Left lung (tissue), 10 donors: ENCODE measurements around the gene SLC7A11. TPM values are rescaled to one million over a fixed set of nuclear protein-coding genes. Genes with fewer than 3 reads are reported as not detected.

ENCODE experiments used
- ATAC-seq: fragments of 200-7000 bp; cut with Tn5 transposase; one replicate; pipeline ENCODE4 v1.9.1; 2020; ENCODE audit warnings: moderate library complexity
- DNase-seq, 4 donors: peaks; one replicate each; pipeline ENCODE4 v3.0.0-alpha.2; 2013 to 2020
- H3K27ac ChIP-seq, 2 donors: fragments of 200-600 bp; sonication (generic) in 1 of 2; one replicate each; pipeline versions ENCODE4 v1.5.0 to v1.8.0; 2020 to 2021
- H3K27me3 ChIP-seq, 2 donors: fragments of 200-600 bp; sonication (generic) in 1 of 2; one replicate each; pipeline versions ENCODE4 v1.5.0 to v1.8.0; 2020 to 2021
- H3K36me3 ChIP-seq, 2 donors: fragments of 200-600 bp; sonication (generic) in 1 of 2; one replicate each; pipeline versions ENCODE4 v1.5.0 to v1.8.0; 2020 to 2021
- H3K4me1 ChIP-seq, 2 donors: fragments of 200-600 bp; one replicate each; pipeline ENCODE4 v1.8.0; 2021
- H3K4me3 ChIP-seq, 2 donors: fragments of 200-600 bp; sonication (generic) in 1 of 2; one replicate each; pipeline versions ENCODE4 v1.5.0 to v1.8.0; 2020 to 2021; ENCODE audit warnings: mild to moderate bottlenecking in 1 of 2
- H3K9me3 ChIP-seq, 2 donors: fragments of 200-600 bp; sonication (generic) in 1 of 2; one replicate each; pipeline versions ENCODE4 v1.5.0 to v1.8.0; 2020 to 2021
- CTCF ChIP-seq, 2 donors: fragments of 200-600 bp; sonication (generic) in 1 of 2; IDR thresholded peaks; one replicate each; pipeline versions ENCODE4 v1.5.0 to v1.8.0; 2021; ENCODE audit warnings: antibody characterized with exemption in 2 of 2
- intact Hi-C, 2 donors: fragments of 100-400 bp; cut with DNase I; formaldehyde crosslinking; loops; one replicate each; pipeline versions ENCODE4 v1.11.2 to v1.14.2; 2022
- polyA plus RNA-seq, 6 donors: library from polyadenylated mRNA; unstranded; fragments of 120-200 nt; gene quantifications; one replicate each; pipeline ENCODE4 v1.2.1, GENCODE V29; 2013; ENCODE audit not compliant: insufficient read length in 6 of 6
- total RNA-seq, 2 donors: library from RNA; stranded (reverse); fragmentation: NEBNext Ultra II Directional; extraction: Animal tissue kit (Norgen Biotek cat#: 25700); gene quantifications; one replicate each; pipeline ENCODE4 v1.2.1, GENCODE V29; 2021
- donor health status: DM: no; HTN: yes; CAD: no.
- donor health status: DM: no; HTN: no; CAD: no.

The SLC7A11 gene
- total and polyA plus RNA-seq, 8 donors, result 0.61 to 13.2 (median 0.90) TPM

- H3K4me3 ChIP-seq, result no peak overlapping the region
- no peak overlapping the region for H3K27ac ChIP-seq
- no peaks in the 10 kb centered on the region for H3K36me3 ChIP-seq
- H3K4me1 ChIP-seq, result peaks cover 0 to 12% of the 10 kb centered on the region in 2 donors
- DNase-seq (no peak), ATAC-seq (no peak)
- no peak for TF ChIP-seq CTCF (IDR thresholded peaks at IDR 0.05)
- intact Hi-C loops, result loop anchor here in 1 of 2 donors (10.0 kb wide), 1 partner anchor 144 kb away; no protein-coding TSS in a partner anchor
- H3K27me3 ChIP-seq, result no peaks in the 10 kb centered on the region
- no peaks in the 10 kb centered on the region for H3K9me3 ChIP-seq
Measured at GRCh38 chr4:138188406-138189084, 53.6 kb downstream of the SLC7A11 start.

- no peak for DNase-seq
- no peaks in the 10 kb centered on the region for H3K9me3 ChIP-seq
- peaks cover 0 to 12% of the 10 kb centered on the region in 2 donors for H3K4me1 ChIP-seq
- no peaks in the 10 kb centered on the region for H3K36me3 ChIP-seq
- no peak overlapping the region for H3K4me3 ChIP-seq
- intact Hi-C loops, result loop anchor here in 1 of 2 donors (10.0 kb wide), 1 partner anchor 141 kb away; no protein-coding TSS in a partner anchor
- no peaks in the 10 kb centered on the region for H3K27me3 ChIP-seq
- no peak for TF ChIP-seq CTCF (IDR thresholded peaks at IDR 0.05)
- no peak overlapping the region for H3K27ac ChIP-seq
- no peak for ATAC-seq
Measured at GRCh38 chr4:138185859-138186645, 56.1 kb downstream of the SLC7A11 start.

- H3K4me1 ChIP-seq, result peaks cover 0 to 12% of the 10 kb centered on the region in 2 donors
- intact Hi-C loops, result loop anchor here in 1 of 2 donors (10.0 kb wide), 1 partner anchor 140 kb away; no protein-coding TSS in a partner anchor
- no peak overlapping the region for H3K4me3 ChIP-seq
- no peak overlapping the region for H3K27ac ChIP-seq
- no peak for DNase-seq
- no peaks in the 10 kb centered on the region for H3K27me3 ChIP-seq
- TF ChIP-seq CTCF (IDR thresholded peaks at IDR 0.05), result no peak
- H3K36me3 ChIP-seq, result no peaks in the 10 kb centered on the region
- no peak for ATAC-seq
- H3K9me3 ChIP-seq, result no peaks in the 10 kb centered on the region
Measured at GRCh38 chr4:138184886-138185285, 57.3 kb downstream of the SLC7A11 start.

GRCh38 chr4:138182838-138183426 is 59.2 kb downstream of the SLC7A11 start:
- Histone ChIP-seq H3K36me3 (peaks cover 0 to 4% of the 10 kb centered on the region in 2 donors), H3K27ac (no peak overlapping the region), H3K27me3 (no peaks in the 10 kb centered on the region), H3K9me3 (no peaks in the 10 kb centered on the region), H3K4me3 (no peak overlapping the region), H3K4me1 (no peaks in the 10 kb centered on the region)
- DNase-seq, result peak in 2 of 4 donors; percentile 47 to 71
- intact Hi-C loops, result loop anchor here in 1 of 2 donors (10.0 kb wide), 1 partner anchor 138 kb away; no protein-coding TSS in a partner anchor
- peak; percentile 83 for ATAC-seq
- peak; percentile 31 to 53 for TF ChIP-seq CTCF (IDR thresholded peaks at IDR 0.05)
